ENCODE measurements around the gene BCR.

The BCR gene

DNA sequence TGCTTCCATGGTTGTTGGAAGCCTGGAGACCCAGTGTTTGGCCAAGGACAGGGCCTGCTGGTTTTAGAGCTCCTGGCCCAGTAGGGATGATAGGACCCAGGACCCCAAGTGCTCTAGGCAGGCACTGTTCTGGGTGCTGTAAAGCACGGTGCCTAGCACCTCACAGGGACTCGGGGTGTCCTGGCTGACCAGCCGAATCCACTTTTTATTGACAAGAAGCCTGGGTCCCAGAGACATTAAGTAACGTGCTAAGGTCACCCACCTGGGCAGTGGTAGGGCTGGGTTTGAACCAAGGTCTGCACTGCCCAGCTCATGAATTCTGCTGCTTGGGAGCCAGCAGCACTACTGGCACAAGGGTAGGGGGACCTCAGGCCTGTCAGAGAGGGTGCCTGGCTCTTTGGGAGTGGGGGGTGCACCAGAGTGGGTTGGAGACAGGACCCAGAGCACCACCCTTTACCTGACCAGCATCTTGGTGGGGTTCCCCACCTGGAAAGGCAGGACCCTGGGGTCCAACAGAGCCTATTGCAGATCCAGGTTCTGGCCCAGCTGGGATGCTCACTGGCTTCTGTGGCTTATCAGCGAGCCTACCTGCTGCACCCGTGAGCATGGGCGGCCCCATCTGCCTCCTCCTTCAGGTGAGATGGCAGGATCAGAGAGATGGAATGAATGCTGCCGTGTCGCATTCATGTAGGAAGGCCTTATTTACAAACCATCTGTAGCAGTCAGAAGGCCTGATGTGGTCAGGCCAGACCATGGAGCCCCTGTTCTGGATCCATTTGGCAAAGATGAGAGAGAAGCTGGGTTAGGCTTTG lies 52.0 kb downstream of the BCR start:
- no peak for DNase-seq (ENCODE audit: low read depth)

DNA sequence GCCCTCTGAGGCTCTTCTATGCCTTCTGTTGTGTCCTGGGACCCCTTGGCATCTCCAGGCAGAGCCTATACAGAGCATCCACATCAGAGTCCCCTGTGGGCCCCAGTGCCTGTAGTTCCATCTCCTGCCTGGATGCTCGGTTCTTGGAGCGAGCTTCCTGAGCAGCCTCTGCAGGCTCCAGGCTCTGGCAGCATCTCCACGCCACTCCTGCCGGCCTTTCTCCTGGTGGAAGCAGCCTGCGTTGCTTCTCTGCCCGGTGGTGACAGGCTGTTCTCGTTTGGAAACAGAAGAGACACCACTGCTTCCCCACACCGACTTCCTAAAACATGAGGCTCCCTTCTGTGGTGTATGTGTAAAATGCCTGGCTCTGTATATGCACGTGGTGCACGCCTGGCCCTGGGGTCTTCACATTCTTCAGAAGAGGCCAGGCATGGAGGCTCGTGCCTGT lies 52.8 kb downstream of the BCR start:
- DNase-seq (ENCODE audit: low read depth) = no peak

DNA sequence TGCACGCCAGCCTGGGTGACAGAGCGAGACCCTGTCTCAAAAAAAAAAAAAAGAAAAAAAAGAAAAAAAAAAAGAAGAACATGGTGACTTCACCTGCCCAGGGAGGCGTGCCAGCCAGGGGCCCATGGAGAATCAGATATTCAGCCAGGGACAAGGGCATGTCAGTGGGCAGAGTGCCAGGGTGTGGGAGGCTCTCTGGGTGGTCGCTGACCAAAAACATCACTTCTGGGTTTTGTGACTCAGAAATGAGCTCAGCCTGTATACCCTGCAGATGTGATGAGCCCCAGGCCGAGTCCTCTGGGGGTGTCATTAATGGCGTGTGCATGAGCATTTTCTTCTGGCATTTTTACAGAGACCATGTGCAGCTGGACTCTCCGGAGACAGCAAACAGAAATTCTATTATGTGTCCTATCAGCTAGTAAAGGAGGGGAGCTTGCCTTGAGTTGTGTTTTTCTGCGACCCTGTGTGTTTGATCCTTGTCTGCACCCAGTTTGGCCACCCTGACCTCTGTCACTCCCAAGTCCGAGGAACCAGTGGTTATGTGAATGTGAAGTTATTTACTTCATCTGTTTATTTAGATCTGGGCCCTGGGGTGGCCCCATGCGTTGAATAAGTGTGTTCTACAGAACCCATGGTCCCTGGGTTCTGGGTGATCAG lies 53.6 kb downstream of the BCR start:
- DNase-seq (ENCODE audit: low read depth) = peak; percentile 49

DNA sequence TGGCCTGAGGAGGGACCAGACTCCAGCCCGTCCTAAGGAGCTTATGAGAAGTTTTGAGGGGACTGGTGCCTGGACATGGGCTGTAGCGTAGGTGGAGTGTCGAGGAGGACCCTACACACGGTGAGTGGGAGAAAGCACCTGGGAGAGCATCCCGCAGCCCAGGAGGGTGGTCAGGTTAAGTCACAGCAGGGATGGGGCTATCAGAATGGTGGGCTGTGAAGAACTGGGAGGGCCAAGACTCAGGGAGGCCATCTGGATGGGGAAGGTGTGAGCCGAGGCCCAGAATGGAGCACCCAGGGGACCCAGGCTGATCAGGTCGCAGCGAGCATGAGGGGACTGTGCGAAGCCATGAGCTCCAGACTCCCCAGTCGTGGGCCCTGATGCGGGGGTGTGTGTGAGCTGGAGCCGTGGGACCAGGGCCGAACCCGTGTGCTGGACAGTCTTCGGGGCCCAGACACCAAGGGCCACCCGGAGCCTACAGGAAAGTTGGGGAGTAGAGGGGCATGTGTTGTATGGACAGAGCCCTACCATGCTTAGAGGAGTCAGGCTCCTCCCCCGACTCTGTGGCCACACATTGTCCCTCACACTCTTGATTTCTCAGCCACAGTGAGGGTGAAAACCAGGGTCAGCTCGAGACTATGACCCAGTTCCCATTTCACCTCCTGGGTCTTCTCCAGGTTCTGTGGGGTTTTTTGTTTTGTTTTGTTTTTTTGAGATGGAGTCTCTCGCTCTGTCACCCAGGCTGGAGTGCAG lies 54.3 kb downstream of the BCR start:
- no peak for DNase-seq (ENCODE audit: low read depth)

DNA sequence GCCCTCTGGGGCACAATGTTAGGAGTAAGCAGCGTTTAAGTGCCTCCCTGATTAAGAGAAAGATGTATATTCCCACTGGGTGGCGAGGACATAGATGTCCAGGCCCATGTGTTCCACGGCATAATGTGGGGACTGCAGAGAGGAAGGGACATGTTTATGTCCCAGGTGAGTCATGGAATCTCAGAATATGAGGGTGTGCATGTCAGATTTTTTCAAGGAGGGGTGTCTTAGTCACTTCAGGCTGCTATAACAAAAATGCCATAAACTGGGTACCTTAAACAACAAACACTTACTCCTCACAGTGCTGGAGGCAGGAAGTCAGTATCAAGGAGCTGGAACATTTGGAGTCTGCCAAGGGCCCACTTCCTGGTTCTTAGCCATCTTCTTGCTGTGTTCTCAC lies 55.1 kb downstream of the BCR start:
- DNase-seq (ENCODE audit: low read depth) = no peak

DNA sequence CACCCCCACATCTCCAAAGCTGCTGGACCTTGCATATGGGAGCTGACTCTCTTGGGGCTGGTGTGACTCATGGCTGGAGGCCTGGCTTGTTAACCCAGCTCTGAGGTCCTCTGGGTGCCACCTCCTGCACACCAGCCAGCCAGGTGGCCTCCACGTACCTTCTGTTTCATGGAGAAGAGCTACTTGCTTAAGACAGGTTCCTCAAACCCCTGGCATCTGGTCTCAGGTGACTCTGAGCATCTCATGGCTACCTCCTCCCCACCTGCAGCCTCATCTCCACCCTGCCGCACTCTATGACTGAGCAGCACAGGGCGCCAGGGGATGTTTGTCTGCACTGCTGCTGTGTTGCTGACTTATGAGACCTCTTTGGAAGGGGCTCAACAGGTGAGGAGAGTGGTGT lies 55.7 kb downstream of the BCR start:
- DNase-seq (ENCODE audit: low read depth) = no peak

DNA sequence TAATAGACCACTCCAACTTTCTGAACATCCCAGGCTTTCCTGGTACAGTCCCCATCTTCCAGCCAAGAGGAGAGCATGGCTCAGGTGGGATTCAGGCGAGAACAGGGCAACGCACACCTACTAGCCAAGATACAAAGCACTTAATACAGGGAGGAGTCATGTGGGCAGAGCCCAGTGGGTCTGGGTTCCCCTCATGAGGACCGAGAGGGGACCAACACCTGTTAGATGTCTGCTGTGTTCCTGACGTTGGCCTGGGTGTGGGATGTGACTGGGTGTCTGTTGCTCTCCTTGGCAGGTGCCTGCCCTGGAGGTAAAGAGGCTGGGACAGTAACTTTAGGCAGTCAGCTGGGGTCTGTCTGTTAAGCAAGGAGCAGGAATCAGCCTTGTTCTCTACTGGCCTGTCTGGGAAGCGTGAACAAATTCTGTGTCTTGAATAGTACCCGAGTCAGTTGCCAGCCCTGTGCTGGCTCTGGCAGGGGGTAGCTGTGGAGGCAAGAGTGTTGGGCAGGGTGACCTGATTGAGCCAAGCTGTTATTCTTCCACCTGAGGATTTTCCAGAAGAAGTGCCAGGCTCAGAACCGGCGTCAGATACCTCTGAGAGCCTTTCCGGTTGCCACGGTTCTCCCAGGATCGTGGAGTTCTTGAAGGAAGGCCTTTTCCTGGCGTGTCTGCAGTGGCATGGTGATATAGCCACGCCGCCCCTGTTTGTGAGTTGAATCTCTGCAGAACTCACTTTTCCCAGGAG lies 56.3 kb downstream of the BCR start:
- no peak for DNase-seq (ENCODE audit: low read depth)

DNA sequence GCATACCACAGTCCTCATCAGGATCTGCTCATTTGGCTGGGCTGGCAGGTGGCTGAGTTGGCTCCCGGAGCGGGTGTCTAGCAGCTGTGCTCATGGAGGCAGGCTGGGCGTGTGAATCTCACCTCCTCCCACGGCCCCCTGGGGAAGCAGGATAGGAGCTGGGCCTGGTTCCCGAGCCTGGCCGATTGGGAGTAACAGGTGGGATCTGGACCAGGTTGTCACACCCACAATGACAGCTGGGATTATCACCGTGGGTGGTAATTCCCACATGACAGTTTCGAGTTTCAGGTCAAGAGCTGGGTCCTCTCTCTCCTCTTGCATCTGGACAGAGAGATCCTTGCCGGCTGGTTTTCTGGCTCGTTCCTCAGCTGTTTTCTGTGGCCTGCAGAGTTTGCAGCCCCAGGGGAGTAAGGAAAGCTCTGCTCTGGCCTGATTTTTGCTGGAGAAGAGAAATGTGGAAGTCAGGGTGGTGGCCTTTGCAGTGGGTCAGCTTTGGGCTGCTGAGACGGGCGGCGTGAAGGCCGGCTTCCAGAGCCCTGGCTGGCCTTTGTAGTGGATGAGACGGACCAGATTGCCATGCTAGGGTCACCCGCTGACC lies 57.0 kb downstream of the BCR start:
- DNase-seq (ENCODE audit: low read depth) = no peak

DNA sequence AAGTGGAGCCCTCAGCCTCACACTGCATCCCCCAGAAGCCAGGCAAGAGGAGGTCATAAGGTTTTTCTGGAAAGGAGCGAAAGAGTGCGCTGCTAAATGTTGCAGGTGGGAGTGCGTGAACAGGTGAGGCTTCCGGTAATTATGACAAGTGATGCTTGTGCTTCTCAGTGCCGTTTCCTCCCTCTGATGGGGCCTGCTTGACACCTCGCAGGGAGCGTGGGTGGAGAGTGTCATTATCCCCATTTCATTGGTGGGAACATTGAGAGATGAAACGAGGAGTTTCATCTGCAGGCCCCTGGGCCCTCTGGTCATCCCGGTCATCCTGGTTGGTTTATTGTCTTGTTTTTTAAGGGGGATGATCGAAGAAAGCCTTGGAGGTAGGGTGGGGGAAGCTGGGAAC lies 57.5 kb downstream of the BCR start:
- DNase-seq (ENCODE audit: low read depth) = no peak

DNA sequence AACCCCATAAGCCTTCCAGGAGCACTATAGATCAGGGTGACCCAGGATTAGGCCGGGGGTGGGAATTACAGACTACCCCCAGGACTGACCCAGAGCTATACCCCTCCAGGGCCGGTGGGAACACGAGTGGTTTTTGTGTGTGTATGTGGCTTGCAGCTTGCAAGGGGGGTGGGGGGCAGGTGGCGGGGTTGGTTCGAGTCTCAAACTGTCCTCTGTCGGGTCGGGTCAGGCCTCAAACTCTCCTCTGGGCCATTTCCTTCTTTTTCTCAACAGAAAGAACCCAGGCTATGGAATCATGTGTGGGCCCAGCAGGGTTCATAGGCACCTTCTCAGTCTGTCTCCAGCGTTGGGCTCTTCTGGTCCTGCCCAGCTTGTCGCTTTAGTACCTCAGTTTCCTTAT lies 58.4 kb downstream of the BCR start:
- DNase-seq (ENCODE audit: low read depth) = no peak

DNA sequence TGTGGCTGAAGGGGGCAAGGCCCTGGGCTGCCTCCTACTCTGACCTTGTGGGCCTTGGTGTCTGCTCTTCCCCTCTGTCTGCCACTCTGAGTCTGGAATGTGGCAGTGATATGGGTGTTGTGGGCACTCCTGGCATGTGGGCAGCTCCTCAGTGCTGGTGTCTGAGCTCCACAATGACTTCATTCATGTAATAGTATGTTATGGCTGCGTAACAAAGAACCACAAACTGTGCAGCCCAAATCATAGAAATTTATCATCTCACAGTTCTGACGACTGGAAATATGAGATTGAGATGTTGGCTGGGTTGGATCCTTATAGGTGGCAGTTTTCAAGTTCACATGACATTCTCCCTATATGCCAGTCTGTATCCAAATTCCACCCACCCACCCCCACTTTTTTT lies 59.1 kb downstream of the BCR start:
- DNase-seq (ENCODE audit: low read depth) = no peak

DNA sequence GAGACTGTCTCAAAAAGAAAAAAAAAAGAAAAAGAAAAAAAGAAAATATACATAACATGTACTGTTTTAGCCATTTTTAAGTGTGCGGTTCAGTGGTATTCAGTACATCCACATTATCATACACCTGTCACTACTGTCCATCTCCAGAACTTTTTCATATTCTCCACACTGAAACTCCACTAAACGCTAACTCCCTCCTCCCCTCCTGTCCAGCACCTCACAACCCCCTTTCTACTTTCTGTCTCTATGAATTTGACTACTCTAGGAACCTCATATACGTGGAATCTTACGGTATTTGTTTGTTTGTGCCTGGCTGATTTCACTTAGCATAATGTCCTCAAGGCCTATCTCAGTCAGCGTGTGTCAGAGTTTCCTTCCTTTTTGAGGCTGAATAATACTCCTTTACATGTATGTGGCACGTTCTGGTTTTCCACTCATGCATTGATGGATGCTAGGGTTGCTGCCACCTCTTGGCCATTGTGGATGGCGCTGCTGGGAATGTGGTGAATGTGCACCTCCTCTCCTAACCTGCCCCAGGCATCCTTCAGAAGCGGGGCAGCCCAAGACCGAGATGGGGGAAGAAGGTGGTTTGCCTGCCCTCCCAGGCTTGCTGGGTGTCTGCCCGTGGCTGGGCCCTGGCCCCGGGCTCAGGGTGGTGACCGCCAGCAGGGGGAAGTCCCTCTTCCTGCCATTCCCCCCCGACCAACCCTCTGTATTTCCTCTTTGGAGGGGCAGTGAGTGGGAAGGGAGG lies 60.5 kb downstream of the BCR start:
- no peak for DNase-seq (ENCODE audit: low read depth)

DNA sequence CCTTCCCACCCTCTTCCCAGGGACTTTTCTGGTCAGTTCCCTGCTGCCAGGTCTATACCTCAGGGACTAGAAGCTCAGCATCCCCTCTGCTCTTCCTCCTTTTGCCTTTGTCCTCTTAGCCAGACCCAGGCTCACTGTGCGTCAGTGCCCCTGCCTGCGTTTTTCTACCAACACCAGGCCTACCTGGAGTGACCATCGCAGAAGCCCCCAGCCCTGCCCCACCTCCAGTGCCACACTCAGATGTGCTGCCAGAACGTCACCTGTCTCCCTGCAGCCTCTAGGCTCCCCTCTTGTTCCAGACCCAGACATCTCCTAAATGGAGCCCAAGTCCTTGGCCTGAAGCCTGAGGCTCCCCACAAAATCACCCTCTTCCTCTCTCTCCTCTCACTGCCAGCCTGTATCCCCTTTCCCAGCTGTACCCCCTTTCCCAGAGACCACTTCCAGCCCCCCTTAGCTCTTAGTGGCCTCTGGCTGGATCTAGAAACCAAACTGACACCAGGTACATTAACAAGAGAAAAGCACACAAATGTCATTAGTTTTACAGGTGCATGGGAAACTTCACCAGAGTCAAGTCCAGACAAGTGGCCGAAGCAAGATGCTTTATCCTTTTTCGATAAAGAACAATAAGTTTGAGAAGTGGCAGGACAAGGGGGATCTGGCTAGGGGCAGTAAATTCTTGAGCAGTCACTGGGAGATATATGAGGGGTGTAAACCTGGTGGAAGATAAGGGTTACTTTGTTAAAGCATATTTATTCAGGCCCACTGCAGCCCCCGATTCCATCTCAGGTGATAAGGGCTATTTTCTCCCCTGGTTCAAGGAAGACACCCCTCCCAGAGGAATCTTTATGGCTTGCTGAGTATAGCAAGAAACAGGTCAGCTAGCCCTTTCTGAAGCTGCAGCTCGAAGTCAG lies 61.5 kb downstream of the BCR start:
- DNase-seq (ENCODE audit: low read depth) = no peak

DNA sequence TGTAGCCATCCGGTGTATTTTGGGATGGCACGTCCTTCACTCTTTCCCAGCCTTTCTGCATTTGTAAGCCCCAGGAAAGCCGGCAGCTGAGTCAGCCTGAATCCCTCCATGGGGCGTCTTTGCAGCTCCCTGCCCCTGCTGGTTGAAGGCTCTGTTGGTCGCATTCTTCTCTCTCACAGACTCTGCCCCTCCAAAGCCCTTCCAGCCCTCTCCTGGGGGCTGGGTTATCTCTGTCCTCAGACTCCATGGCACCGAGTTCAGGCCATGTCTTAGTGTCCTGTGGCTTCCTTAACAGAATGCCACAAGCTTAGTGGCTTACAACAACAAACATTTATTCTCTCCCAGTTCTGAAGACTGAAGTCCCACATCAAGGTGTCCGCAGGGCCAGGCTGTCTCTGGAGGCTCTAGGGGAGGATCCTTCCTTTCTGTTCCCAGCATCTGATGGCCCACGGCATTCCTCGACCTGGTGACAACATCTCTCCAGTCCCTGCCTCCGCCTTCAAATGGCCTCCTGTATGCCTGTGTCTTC lies 62.2 kb downstream of the BCR start:
- no peak for DNase-seq (ENCODE audit: low read depth)

DNA sequence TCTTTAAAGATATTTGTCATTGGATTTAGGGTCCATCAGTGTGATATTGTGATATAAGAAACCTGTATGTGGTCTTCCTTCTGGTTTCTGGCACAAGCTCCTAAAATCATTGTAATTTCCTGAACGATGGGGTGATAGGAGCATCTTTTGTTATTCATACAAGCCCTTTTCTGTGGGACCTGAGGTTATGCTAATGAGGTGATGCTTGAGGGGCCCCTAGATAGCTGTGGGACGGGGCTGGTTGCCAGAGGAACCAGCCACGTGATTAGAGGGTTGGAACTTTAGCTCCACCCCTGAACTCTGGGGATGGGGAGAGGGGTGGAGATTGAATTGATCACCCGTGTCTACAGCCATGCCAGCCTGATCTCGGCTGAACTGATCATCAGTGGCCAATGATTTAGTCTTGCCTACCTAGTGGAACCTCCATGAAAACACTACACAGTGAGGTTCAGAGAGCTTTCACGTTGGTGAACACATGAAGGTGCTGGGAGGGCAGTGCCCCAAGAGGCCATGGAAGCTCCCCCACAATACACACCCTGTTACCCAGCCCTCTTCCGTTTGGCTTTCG lies 62.8 kb downstream of the BCR start:
- DNase-seq (ENCODE audit: low read depth) = peak; percentile 42

DNA sequence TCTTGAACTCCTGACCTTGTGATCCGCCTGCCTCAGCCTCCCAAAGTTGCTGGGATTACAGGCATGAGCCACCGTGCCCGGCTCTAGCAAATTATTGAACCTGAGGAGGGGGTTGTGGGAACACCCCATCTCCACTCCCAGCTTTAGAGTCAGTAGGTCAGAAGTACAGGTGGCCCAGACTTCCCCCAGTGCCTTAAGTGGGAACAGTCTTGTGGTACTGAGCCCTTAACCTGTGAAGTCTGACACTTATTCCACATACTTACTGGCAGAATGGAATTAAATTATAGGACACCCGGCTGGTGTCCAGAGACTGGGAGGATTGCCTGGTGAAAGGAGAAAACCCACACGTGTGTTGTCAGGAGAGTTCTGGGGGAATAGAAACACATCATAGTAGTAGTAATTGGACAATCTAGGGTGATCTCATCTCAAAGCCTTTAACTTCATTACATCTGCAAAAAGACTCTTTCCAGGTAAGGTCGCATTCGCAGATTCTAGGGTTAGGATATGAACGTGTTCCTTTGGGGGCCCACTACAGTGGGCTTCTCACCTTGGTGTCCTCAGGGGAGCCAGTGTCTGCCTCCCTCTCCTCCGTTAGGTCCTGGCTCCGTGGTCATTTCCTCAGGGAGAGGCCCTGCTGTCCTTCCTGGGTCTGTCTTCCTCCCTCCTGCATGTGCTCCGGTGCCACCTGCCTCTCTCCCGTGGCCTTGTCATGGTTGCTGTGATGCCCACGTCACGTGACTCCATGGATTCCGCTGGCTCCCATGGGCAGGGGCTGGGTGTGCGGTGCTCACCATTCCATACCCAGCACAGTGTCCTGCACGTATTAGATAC lies 63.8 kb downstream of the BCR start:
- no peak for DNase-seq (ENCODE audit: low read depth)

DNA sequence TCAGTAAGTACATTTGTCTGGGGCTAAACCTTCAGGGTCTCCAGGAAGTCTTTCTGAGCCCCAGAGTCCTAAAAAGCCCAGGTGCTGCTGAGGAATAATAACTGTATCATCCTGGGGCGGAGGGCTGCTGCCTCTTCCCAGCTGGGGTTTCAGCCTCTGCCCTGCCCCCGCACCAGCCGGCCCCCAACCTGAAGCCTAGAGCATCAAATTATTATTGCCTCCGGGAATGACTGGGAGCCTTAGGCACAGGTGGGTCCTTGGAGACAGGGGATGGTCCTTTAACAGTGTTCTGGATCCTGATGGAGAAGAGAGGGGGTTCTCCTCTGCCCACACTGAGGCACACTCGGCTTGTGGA lies 64.4 kb downstream of the BCR start:
- no peak for DNase-seq (ENCODE audit: low read depth)

DNA sequence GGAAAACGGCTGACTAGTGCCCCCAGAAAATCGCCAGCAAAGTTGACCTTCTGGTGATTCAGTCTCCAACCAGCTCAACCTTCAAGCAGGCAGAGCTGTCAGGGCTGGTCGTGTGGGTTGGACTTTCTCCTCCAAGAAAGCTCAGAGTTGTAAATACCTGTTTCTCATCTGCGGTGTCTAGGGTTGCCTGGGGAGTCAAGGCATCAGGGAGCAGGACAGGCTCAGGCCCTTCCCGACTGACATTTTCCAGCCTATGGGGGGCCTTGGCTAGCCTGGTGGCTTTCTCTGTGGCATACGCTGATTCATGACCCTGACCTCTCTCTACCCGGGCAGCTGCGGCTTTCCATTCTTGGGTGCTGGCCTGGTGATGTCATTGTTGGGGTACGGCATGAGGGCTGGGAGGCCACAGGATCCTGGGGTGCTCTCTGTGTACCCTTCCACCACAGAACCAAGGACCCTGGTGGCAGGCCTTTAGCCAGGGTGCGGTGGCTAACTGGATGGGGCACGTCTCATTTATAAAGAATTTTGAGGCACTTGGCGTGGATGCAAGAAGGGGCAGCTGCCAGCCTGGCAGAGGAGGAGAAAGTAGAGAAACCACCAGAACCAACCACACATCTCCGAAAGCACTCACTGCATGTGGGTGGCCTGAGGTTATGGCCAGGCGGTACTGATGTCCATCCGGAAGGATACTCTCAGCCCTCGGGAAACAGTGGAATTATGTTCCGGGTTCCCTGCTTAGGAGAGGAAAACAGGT lies 64.9 kb downstream of the BCR start:
- no peak for DNase-seq (ENCODE audit: low read depth)

Data from stimulated activated CD8-positive, alpha-beta memory T cell treated with anti-CD3 and anti-CD28 coated beads, Interleukin-4, amount 100 ng/mL, for 24 hours (primary cell).